ENCODE data around the gene ZNF516. TPM values are rescaled to one million over a fixed set of nuclear protein-coding genes. Genes with fewer than 3 reads are reported as not detected.

The ZNF516 gene
- total and polyA plus RNA-seq, 4 donors = 2.5 to 12.2 (median 7.6) TPM

- H3K4me1 ChIP-seq (ENCODE audit: control insufficient read depth in 4 of 4, insufficient read depth in 4 of 4, low read length in 3 of 4) = peaks cover 0 to 4% (median 1%) of the 10 kb centered on the region in 4 donors
- peaks cover 0 to 6% (median under 1%) of the 10 kb centered on the region in 4 donors for H3K36me3 ChIP-seq (ENCODE audit: control insufficient read depth in 4 of 4, insufficient read depth in 3 of 4, low read depth in 1 of 4, low read length in 3 of 4)
- no peaks in the 10 kb centered on the region for H3K9me3 ChIP-seq (ENCODE audit: control insufficient read depth in 4 of 4, low read length in 3 of 4)
- 95% methylated on average over 17 of the region's 17 CpGs for WGBS
- H3K9ac ChIP-seq (ENCODE audit: low read depth in 1 of 2, low read length in 2 of 2) = no peak overlapping the region
- DNase-seq (ENCODE audit: low spot score) = peak; percentile 27
- TF ChIP-seq HNF4G (IDR thresholded peaks at IDR 0.05) = no peak
- no peak for TF ChIP-seq ZBTB33 (IDR thresholded peaks at IDR 0.05)
- no peak for TF ChIP-seq HNF4A (conservative IDR thresholded peaks at IDR 0.05)
- TF ChIP-seq EGR1 (IDR thresholded peaks at IDR 0.05; ENCODE audit: low read depth in 2 of 2) = no peak
- TF ChIP-seq RXRA (IDR thresholded peaks at IDR 0.05) = no peak
- no peak for TF ChIP-seq ATF3 (IDR thresholded peaks at IDR 0.05)
- TF ChIP-seq TAF1 (conservative IDR thresholded peaks at IDR 0.05) = no peak
- TF ChIP-seq MAX (IDR thresholded peaks at IDR 0.05) = no peak
- TF ChIP-seq GABPA (IDR thresholded peaks at IDR 0.05 in 1 of 2, conservative IDR thresholded peaks at IDR 0.05 in 1 of 2) = no peak
- no peak overlapping the region for H3K27ac ChIP-seq (ENCODE audit: low read depth in 1 of 2, low read length in 2 of 2)
- H3K27me3 ChIP-seq (ENCODE audit: control insufficient read depth in 4 of 4, insufficient read depth in 4 of 4, low read length in 3 of 4) = no peaks in the 10 kb centered on the region
- H3K4me3 ChIP-seq (ENCODE audit: low read depth in 1 of 3, low read length in 3 of 3) = no peak overlapping the region
Measured at GRCh38 chr18:76459312-76459686, 35.7 kb downstream of the ZNF516 start.

GRCh38 chr18:76458522-76459311, 36.3 kb downstream of the ZNF516 start:
- H3K36me3 ChIP-seq (ENCODE audit: control insufficient read depth in 4 of 4, insufficient read depth in 3 of 4, low read depth in 1 of 4, low read length in 3 of 4) = peaks cover 0 to 6% (median under 1%) of the 10 kb centered on the region in 4 donors
- 96% methylated on average over 51 of the region's 51 CpGs for WGBS
- H3K9ac ChIP-seq (ENCODE audit: low read depth in 1 of 2, low read length in 2 of 2) = no peak overlapping the region
- no peak overlapping the region for H3K4me3 ChIP-seq (ENCODE audit: low read depth in 1 of 3, low read length in 3 of 3)
- H3K4me1 ChIP-seq (ENCODE audit: control insufficient read depth in 4 of 4, insufficient read depth in 4 of 4, low read length in 3 of 4) = peaks cover 0 to 4% (median 1%) of the 10 kb centered on the region in 4 donors
- H3K27ac ChIP-seq (ENCODE audit: low read depth in 1 of 2, low read length in 2 of 2) = no peak overlapping the region
- no peaks in the 10 kb centered on the region for H3K27me3 ChIP-seq (ENCODE audit: control insufficient read depth in 4 of 4, insufficient read depth in 4 of 4, low read length in 3 of 4)
- TF ChIP-seq SP1 (IDR thresholded peaks at IDR 0.05) = no peak
- TF ChIP-seq ZBTB33 (IDR thresholded peaks at IDR 0.05) = no peak
- TF ChIP-seq EGR1 (IDR thresholded peaks at IDR 0.05; ENCODE audit: low read depth in 2 of 2) = no peak
- no peak for TF ChIP-seq ATF3 (IDR thresholded peaks at IDR 0.05)
- no peak for TF ChIP-seq NR2F2 (IDR thresholded peaks at IDR 0.05)
- TF ChIP-seq MAX (IDR thresholded peaks at IDR 0.05) = no peak
- no peak for TF ChIP-seq RAD21 (IDR thresholded peaks at IDR 0.05)
- no peak for TF ChIP-seq RXRA (IDR thresholded peaks at IDR 0.05)
- no peak for TF ChIP-seq CTCF (IDR thresholded peaks at IDR 0.05; ENCODE audit: low read depth, low read length, missing input control)
- TF ChIP-seq FOXA1 (IDR thresholded peaks at IDR 0.05) = no peak
- no peak for TF ChIP-seq TAF1 (conservative IDR thresholded peaks at IDR 0.05)
- TF ChIP-seq GABPA (IDR thresholded peaks at IDR 0.05 in 1 of 2, conservative IDR thresholded peaks at IDR 0.05 in 1 of 2) = no peak
- TF ChIP-seq JUND (IDR thresholded peaks at IDR 0.05) = no peak
- DNase-seq (ENCODE audit: low spot score) = no peak
- H3K9me3 ChIP-seq (ENCODE audit: control insufficient read depth in 4 of 4, low read length in 3 of 4) = no peaks in the 10 kb centered on the region

Measured in liver (tissue), 9 donors.